ENCODE results near the gene HSH2D. TPM values are rescaled to one million over a fixed set of nuclear protein-coding genes. Genes with fewer than 3 reads are reported as not detected.

Gene HSH2D
- total and polyA plus RNA-seq, 2 of the 13 experiments (the other 11 are each of a cell fraction or from before 2014, with no cell fraction given): 0.69 to 3.2 TPM

DNA sequence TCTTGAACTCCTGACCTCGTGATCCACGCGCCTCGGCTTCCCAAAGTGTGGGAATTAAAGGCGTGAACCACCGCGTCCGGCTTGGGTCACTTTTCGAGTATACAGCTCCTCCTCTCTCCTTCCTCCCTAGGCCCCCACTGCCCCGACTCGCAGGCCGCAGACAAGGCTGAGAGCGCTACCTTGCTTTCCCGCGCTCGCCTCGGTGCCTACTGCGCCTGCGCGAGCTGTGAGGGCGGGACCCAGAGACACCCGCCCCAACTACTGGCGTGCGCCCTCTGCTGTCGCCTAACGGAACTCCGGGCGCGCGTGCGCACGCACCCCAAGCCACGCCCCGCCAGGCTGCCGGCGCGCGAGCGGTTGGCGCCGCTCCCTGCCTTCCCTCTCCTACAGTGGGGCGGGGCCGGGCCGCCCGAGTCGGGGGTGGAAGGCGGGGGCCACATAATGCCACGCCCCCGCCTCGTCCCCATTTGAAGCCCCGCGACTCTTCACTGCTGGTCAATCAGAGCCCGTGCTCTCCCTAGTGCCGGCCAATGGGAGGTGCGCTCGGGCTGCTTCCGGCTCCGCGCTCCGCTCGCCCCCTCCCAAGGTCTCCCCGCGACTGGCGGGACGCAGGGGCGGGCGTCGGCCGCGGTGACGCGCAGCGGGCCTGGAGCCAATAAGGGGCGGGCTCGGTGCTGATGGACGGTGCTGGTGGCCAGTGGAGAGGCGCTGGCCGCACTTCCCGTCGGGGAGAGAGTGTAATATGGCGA is 32.2 kb upstream of the HSH2D start, which contains the start of gene RAB8A (continued):
- TF ChIP-seq, protein P1, sequence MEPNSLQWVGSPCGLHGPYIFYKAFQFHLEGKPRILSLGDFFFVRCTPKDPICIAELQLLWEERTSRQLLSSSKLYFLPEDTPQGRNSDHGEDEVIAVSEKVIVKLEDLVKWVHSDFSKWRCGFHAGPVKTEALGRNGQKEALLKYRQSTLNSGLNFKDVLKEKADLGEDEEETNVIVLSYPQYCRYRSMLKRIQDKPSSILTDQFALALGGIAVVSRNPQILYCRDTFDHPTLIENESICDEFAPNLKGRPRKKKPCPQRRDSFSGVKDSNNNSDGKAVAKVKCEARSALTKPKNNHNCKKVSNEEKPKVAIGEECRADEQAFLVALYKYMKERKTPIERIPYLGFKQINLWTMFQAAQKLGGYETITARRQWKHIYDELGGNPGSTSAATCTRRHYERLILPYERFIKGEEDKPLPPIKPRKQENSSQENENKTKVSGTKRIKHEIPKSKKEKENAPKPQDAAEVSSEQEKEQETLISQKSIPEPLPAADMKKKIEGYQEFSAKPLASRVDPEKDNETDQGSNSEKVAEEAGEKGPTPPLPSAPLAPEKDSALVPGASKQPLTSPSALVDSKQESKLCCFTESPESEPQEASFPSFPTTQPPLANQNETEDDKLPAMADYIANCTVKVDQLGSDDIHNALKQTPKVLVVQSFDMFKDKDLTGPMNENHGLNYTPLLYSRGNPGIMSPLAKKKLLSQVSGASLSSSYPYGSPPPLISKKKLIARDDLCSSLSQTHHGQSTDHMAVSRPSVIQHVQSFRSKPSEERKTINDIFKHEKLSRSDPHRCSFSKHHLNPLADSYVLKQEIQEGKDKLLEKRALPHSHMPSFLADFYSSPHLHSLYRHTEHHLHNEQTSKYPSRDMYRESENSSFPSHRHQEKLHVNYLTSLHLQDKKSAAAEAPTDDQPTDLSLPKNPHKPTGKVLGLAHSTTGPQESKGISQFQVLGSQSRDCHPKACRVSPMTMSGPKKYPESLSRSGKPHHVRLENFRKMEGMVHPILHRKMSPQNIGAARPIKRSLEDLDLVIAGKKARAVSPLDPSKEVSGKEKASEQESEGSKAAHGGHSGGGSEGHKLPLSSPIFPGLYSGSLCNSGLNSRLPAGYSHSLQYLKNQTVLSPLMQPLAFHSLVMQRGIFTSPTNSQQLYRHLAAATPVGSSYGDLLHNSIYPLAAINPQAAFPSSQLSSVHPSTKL (CRISPR knock-in tag; IDR thresholded peaks at IDR 0.05): peak; percentile 55; the same call in 1 of the 2 replicates
- TF ChIP-seq YEATS4 (CRISPR knock-in tag; IDR thresholded peaks at IDR 0.05; ENCODE audit: borderline replicate concordance) (peak; percentile 70; the same call in 1 of the 2 replicates), DNMT1 (CRISPR knock-in tag; IDR thresholded peaks at IDR 0.05) (peak; percentile 83; the same call in 1 of the 2 replicates), ZNF510 (CRISPR knock-in tag; IDR thresholded peaks at IDR 0.05; ENCODE audit: low read depth) (0 out of 2 replicates have a peak, but pooled peaks have one; percentile 73), CENPT (CRISPR knock-in tag; IDR thresholded peaks at IDR 0.05; ENCODE audit: low read depth) (peak; percentile 70; the same call in 1 of the 2 replicates), ZNF724P (CRISPR knock-in tag; IDR thresholded peaks at IDR 0.05; ENCODE audit: borderline replicate concordance) (peak; percentile 79), ARHGAP35 (CRISPR knock-in tag; IDR thresholded peaks at IDR 0.05; ENCODE audit: borderline replicate concordance) (no peak; the same call in 1 of the 2 replicates), ZFP62 (CRISPR knock-in tag; IDR thresholded peaks at IDR 0.05) (no peak), SP5 (CRISPR knock-in tag; IDR thresholded peaks at IDR 0.05; ENCODE audit: borderline replicate concordance, low read depth) (peak; percentile 89), ZNF124 (CRISPR knock-in tag; IDR thresholded peaks at IDR 0.05) (0 out of 2 replicates have a peak, but pooled peaks have one; percentile 56), ZC3H4 (CRISPR knock-in tag; IDR thresholded peaks at IDR 0.05; ENCODE audit: borderline replicate concordance) (no peak)
- TF ChIP-seq, protein P2, sequence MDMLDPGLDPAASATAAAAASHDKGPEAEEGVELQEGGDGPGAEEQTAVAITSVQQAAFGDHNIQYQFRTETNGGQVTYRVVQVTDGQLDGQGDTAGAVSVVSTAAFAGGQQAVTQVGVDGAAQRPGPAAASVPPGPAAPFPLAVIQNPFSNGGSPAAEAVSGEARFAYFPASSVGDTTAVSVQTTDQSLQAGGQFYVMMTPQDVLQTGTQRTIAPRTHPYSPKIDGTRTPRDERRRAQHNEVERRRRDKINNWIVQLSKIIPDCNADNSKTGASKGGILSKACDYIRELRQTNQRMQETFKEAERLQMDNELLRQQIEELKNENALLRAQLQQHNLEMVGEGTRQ (IDR thresholded peaks at IDR 0.05; ENCODE audit: low read depth, low read length): no peak
- TF ChIP-seq, protein P2 (CRISPR knock-in tag; IDR thresholded peaks at IDR 0.05; ENCODE audit: borderline replicate concordance): peak; percentile 53; the same call in 1 of the 2 replicates
- TF ChIP-seq, protein P3, sequence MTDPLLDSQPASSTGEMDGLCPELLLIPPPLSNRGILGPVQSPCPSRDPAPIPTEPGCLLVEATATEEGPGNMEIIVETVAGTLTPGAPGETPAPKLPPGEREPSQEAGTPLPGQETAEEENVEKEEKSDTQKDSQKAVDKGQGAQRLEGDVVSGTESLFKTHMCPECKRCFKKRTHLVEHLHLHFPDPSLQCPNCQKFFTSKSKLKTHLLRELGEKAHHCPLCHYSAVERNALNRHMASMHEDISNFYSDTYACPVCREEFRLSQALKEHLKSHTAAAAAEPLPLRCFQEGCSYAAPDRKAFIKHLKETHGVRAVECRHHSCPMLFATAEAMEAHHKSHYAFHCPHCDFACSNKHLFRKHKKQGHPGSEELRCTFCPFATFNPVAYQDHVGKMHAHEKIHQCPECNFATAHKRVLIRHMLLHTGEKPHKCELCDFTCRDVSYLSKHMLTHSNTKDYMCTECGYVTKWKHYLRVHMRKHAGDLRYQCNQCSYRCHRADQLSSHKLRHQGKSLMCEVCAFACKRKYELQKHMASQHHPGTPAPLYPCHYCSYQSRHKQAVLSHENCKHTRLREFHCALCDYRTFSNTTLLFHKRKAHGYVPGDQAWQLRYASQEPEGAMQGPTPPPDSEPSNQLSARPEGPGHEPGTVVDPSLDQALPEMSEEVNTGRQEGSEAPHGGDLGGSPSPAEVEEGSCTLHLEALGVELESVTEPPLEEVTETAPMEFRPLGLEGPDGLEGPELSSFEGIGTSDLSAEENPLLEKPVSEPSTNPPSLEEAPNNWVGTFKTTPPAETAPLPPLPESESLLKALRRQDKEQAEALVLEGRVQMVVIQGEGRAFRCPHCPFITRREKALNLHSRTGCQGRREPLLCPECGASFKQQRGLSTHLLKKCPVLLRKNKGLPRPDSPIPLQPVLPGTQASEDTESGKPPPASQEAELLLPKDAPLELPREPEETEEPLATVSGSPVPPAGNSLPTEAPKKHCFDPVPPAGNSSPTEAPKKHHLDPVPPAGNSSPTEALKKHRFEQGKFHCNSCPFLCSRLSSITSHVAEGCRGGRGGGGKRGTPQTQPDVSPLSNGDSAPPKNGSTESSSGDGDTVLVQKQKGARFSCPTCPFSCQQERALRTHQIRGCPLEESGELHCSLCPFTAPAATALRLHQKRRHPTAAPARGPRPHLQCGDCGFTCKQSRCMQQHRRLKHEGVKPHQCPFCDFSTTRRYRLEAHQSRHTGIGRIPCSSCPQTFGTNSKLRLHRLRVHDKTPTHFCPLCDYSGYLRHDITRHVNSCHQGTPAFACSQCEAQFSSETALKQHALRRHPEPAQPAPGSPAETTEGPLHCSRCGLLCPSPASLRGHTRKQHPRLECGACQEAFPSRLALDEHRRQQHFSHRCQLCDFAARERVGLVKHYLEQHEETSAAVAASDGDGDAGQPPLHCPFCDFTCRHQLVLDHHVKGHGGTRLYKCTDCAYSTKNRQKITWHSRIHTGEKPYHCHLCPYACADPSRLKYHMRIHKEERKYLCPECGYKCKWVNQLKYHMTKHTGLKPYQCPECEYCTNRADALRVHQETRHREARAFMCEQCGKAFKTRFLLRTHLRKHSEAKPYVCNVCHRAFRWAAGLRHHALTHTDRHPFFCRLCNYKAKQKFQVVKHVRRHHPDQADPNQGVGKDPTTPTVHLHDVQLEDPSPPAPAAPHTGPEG (CRISPR knock-in tag; IDR thresholded peaks at IDR 0.05): 0 out of 2 replicates have a peak, but pooled peaks have one; percentile 22
- TF ChIP-seq, protein P4, sequence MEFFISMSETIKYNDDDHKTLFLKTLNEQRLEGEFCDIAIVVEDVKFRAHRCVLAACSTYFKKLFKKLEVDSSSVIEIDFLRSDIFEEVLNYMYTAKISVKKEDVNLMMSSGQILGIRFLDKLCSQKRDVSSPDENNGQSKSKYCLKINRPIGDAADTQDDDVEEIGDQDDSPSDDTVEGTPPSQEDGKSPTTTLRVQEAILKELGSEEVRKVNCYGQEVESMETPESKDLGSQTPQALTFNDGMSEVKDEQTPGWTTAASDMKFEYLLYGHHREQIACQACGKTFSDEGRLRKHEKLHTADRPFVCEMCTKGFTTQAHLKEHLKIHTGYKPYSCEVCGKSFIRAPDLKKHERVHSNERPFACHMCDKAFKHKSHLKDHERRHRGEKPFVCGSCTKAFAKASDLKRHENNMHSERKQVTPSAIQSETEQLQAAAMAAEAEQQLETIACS (CRISPR knock-in tag; IDR thresholded peaks at IDR 0.05): peak; percentile 88
